Cardiac muscle cell (in vitro differentiated cells and primary cell): ENCODE data around the gene EHHADH. TPM values are rescaled to one million over a fixed set of nuclear protein-coding genes. Genes with fewer than 3 reads are reported as not detected.

Experiments used
- DNase-seq, 2 donors: peaks; one replicate each; pipeline versions ENCODE4 v3.0.0 to v3.0.0-alpha.2; 2010 to 2017; ENCODE audit warnings: low read depth in 1 of 2, low spot score in 1 of 2
- H3K27ac ChIP-seq: fragments of 200-600 bp; sonication (generic); 2 replicates; pipeline ENCODE4 v1.5.1; 2016
- H3K27me3 ChIP-seq: fragments of 200-600 bp; sonication (generic); 2 replicates; pipeline ENCODE4 v1.6.0; 2016; ENCODE audit warnings: control low read depth
- H3K36me3 ChIP-seq: fragments of 200-600 bp; sonication (generic); 2 replicates; pipeline ENCODE4 v1.5.1; 2016; ENCODE audit warnings: control low read depth
- H3K4me1 ChIP-seq: fragments of 200-600 bp; sonication (generic); 2 replicates; pipeline ENCODE4 v1.8.1; 2017; ENCODE audit warnings: low read depth, mild to moderate bottlenecking, mixed run types
- H3K4me3 ChIP-seq: fragments of 200-600 bp; sonication (generic); 2 replicates; pipeline ENCODE4 v1.5.1; 2016; ENCODE audit warnings: mild to moderate bottlenecking
- H3K9me3 ChIP-seq: fragments of 200-600 bp; sonication (generic); 2 replicates; pipeline ENCODE4 v1.5.1; 2017; ENCODE audit warnings: low read depth, mild to moderate bottlenecking, control low read depth
- polyA plus RNA-seq: library from polyadenylated mRNA; unstranded; fragments of >200 nt; fragmentation: Nextera tagmentation; extraction: Ambion mirVana; gene quantifications from 2 replicates; pipeline ENCODE4 v1.2.1, GENCODE V29; 2016
- total RNA-seq: library from RNA; depleted of rRNA; stranded (reverse); fragments of >200 nt; gene quantifications from 2 replicates; pipeline ENCODE4 v1.2.3, GENCODE V29; 2016
- TF ChIP-seq, protein P1 (sequence below): IDR thresholded peaks from 2 replicates; pipeline ENCODE4 v1.5.1; 2012; ENCODE audit warnings: low read depth, mild to moderate bottlenecking, low read length

EHHADH gene
- total and polyA plus RNA-seq, 2 experiments from 2014 or later: 3.8 to 7.7 TPM

DNA sequence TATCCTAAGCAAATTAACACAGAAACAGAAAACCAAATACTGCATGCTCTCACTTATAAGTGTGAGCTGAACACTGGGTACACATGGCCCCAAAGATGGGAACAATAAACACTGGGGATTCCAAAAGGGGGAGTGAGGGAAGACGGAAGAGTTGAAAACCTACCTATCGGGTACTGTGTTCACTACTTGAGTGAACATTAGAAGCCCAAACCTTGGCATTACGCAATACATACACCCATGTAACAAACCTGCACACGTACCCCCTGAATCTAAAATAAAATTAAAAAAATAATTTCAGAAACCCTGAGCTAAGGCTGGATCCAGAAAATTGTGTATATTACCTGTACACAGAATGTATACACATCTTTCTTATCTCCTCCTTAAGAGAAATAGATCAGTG lies 58.2 kb downstream of the EHHADH start:
- Histone ChIP-seq H3K4me1 (no peaks in the 10 kb centered on the region), H3K9me3 (no peaks in the 10 kb centered on the region), H3K36me3 (no peaks in the 10 kb centered on the region), H3K27ac (no peak overlapping the region), H3K4me3 (no peak overlapping the region), H3K27me3 (no peaks in the 10 kb centered on the region)
- TF ChIP-seq, protein P1, sequence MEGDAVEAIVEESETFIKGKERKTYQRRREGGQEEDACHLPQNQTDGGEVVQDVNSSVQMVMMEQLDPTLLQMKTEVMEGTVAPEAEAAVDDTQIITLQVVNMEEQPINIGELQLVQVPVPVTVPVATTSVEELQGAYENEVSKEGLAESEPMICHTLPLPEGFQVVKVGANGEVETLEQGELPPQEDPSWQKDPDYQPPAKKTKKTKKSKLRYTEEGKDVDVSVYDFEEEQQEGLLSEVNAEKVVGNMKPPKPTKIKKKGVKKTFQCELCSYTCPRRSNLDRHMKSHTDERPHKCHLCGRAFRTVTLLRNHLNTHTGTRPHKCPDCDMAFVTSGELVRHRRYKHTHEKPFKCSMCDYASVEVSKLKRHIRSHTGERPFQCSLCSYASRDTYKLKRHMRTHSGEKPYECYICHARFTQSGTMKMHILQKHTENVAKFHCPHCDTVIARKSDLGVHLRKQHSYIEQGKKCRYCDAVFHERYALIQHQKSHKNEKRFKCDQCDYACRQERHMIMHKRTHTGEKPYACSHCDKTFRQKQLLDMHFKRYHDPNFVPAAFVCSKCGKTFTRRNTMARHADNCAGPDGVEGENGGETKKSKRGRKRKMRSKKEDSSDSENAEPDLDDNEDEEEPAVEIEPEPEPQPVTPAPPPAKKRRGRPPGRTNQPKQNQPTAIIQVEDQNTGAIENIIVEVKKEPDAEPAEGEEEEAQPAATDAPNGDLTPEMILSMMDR: no peak
- no peak for DNase-seq

DNA sequence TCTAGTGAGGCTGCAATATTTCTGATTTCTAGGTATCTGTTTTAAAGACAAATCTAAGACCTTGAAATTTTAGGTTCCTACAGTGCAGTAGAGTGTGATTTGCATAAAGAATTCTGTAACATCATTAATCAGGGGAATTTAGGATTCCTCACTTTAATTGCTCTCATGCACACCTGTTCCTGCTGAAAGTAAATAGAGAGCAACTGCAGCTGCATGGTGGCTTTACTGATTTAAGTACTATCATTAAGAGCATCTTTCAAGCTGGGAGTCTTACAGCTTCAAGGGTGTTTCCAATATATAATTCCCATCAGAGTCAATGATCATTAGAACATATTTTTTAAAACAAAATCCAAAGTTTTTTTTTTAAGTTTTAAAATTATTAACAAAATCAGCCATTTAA lies 65.0 kb downstream of the EHHADH start:
- Histone ChIP-seq H3K27me3 (no peaks in the 10 kb centered on the region), H3K9me3 (no peaks in the 10 kb centered on the region), H3K4me1 (no peaks in the 10 kb centered on the region), H3K27ac (no peak overlapping the region), H3K4me3 (no peak overlapping the region), H3K36me3 (no peaks in the 10 kb centered on the region)
- TF ChIP-seq, protein P1: no peak
- DNase-seq: no peak

DNA sequence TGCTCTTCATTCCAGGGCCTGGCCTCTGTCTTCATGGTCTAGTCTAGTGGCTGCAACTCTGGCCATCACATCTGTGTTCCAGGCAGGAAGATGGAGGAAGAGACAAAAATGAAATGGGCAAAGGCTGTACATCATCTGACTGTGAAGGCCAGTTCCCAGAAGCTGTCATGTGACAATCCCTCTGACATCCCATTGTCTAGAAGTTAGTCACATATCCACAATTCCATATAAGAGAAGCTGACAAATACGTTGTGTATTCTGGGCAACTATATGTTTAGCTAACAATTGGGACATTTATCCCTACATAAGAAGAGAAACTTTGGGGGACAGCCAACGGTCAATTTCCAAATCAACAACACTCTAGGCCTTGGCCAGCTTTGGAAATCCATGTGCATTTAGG lies 66.5 kb downstream of the EHHADH start:
- DNase-seq: no peak
- TF ChIP-seq, protein P1: no peak
- Histone ChIP-seq H3K27me3 (no peaks in the 10 kb centered on the region), H3K4me3 (no peak overlapping the region), H3K36me3 (no peaks in the 10 kb centered on the region), H3K27ac (no peak overlapping the region), H3K9me3 (no peaks in the 10 kb centered on the region), H3K4me1 (no peaks in the 10 kb centered on the region)

DNA sequence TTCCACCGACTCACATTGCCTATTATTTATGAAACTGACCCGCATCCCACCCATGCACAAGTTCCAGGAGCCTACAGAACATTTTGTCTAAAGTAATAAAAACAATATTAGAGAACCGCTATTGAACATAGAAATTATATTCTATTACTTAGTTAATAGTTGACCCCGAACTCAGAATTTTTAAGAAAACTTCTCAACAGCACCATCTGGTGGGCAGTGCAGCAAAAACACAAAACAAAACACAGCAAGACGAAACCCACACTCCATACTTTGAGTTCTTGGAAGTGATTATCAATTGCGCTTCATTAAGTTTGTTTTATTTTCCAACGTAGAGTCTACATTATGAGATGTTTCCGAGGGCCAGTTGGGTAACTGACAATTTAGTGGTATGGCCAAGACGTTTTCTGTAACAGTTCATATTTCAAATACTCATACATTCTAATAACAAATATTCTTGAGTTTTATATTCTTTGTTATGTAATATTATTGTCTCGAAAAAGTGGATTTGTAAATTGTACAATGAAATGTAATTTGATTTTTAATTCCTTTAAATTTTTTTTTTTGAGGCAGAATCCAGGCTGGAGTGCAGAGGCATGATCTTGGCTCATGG lies 77.0 kb downstream of the EHHADH start:
- Histone ChIP-seq H3K9me3 (no peaks in the 10 kb centered on the region), H3K4me3 (no peak overlapping the region), H3K27ac (no peak overlapping the region), H3K36me3 (no peaks in the 10 kb centered on the region), H3K4me1 (peaks cover 9% of the 10 kb centered on the region), H3K27me3 (no peaks in the 10 kb centered on the region)
- TF ChIP-seq, protein P1: peak; percentile 71
- DNase-seq: peak; percentile 54 to 59

DNA sequence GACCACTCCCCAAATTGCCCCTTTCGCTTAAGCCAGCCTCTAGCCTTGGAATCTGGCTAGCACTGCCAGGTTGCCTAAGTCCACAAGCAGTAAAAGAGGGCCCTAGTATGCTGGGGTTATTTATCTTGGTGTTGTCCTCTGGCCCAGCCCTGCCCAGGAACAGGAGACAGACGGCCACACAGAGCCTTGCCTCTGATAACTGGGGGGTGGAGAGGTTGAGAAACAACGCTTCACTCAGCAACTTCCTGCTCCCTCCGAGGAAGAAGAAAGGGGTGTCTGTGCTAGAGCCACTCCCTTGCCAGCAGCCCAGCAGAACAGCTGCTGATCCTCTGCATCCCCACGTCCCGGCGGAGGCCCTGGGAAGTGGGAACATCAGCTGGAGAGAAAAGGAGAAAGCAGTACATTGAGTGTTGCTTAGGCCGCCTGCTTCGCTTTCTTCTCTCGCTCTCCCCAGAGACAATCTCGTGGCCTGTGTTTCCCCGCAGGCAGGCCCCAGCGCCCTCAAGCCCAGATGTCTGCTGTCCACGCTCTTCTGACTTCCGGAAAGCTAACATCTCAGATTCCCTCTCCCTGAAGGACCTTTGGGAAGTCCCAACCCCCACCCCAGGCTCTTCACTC lies 78.4 kb downstream of the EHHADH start:
- TF ChIP-seq, protein P1: no peak
- H3K4me1 ChIP-seq: peaks cover 9% of the 10 kb centered on the region
- no peaks in the 10 kb centered on the region for H3K36me3 ChIP-seq
- peak; percentile 60 to 88 for DNase-seq
- H3K9me3 ChIP-seq: no peaks in the 10 kb centered on the region
- no peaks in the 10 kb centered on the region for H3K27me3 ChIP-seq
- H3K27ac ChIP-seq: peak overlapping the region; percentile 82
- no peak overlapping the region for H3K4me3 ChIP-seq
